ES-I3 (cell line): Measurements from ENCODE around the gene APLNR.

ENCODE experiments used
- H3K36me3 ChIP-seq: 2 replicates; pipeline ENCODE4 v1.6.1; 2013; ENCODE audit warnings: mild to moderate bottlenecking, low read length, control low read depth, moderate library complexity; ENCODE audit not compliant: insufficient read depth
- H3K4me1 ChIP-seq: 2 replicates; pipeline ENCODE4 v1.6.1; 2013; ENCODE audit warnings: mild to moderate bottlenecking, control low read depth, low read length; ENCODE audit not compliant: insufficient read depth
- H3K9ac ChIP-seq: 2 replicates; pipeline ENCODE4 v1.6.1; 2013; ENCODE audit warnings: low read depth, mild to moderate bottlenecking, low read length, moderate library complexity
- H3K9me3 ChIP-seq: 2 replicates; pipeline ENCODE4 v1.6.1; 2013; ENCODE audit warnings: mild to moderate bottlenecking, low read length, moderate library complexity; ENCODE audit not compliant: control insufficient read depth, insufficient read depth

Gene APLNR

DNA sequence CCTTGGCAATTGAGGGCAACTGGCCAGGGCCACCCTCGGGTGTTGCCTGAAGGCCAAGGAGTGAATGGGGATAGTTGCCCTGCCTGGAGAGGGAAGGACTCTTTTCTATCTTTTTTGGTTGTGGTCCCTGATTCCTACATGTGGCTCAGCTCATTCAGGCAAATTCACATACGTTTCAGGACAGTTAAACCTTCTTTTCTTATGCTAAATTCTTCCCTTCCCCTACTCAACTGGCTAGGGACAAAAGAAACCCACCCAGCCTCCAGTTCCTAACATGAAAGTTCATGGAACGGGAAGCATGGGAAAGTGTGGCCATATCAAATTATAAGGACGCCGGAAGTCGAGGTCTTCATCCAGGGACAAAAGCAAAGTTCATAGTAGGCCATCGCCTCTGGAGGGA is 26.3 kb upstream of the APLNR start:
- H3K9me3 ChIP-seq = peaks cover 11% of the 10 kb centered on the region
- H3K4me1 ChIP-seq = peaks cover 7% of the 10 kb centered on the region
- no peak overlapping the region for H3K9ac ChIP-seq
- H3K36me3 ChIP-seq = no peaks in the 10 kb centered on the region

DNA sequence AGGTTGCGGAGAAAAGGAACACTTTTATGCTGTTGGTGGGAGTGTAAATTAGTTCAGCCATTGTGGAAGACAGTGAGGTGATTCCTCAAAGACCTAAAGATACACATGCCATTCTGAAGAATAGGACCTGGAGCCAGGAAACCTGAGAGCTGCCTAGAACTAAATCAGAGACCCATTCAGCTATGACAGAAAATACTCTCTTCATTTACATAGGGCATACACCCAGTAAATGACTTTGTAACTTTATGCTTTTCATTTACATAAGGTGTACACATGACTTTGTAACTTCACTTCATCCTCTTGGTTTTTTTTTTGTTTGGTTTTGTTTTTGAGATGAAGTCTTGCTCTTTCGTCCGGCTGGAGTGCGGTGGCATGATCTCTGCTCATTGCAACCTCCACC is 25.1 kb upstream of the APLNR start:
- peaks cover 7% of the 10 kb centered on the region for H3K4me1 ChIP-seq
- H3K36me3 ChIP-seq = no peaks in the 10 kb centered on the region
- peaks cover 11% of the 10 kb centered on the region for H3K9me3 ChIP-seq
- no peak overlapping the region for H3K9ac ChIP-seq

DNA sequence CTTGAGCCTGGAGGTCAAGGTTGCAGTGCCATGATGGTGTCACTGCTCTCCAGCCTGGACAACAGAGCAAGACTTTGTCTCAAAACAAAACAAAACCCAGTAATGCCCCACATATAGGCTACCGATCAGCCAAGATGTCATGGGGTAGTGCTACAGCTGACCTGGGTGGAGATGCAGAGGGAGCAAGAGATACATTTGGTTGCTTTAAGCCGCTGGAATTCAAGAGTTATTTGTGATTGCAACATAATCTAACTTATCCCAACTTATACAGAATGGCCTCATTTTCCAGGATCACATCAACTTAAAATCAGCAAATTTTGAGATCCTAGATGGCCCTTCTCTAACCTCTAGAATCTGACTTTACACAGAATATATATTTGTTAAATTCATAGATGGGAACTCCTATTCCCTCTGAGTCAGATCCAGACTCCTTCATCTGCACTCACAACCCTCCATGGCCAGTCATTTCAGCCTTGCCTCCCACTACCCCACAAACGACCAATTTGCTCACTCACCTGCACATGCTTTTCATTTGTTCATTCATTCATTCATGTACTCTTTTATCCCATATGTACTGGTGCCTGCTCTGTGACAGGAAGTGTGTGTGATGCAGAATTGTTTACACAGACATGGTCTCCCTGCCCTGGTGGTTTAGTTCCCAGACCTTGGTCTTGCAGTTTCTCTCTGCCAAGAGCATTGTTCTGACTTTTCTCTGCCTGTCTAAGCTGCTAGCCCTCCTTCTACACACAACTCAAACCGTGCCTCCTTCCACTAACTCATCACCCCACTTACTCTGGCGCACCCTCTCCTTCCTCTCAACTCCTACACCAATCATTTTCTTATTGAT is 24.1 kb upstream of the APLNR start:
- Histone ChIP-seq H3K4me1 (peaks cover 7% of the 10 kb centered on the region), H3K36me3 (no peaks in the 10 kb centered on the region), H3K9ac (no peak overlapping the region), H3K9me3 (peaks cover 7% of the 10 kb centered on the region)

DNA sequence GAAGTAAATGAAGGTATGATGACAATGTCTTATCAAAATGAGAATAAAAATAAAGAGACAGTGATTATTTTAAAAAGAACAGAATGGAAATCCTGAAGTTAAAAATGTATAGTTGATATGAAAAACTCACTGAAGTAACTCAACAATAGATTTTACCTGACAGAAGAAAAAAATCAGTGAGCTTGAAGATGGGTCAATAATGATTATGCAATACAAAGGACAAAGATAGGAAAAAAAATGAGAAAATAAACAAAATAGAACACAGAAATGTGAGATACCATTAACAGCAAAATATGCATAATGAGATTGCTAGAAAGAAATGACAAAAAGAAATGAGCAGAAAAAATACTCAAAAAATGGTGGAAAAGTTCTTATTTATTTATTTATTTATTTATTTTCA is 19.1 kb upstream of the APLNR start:
- Histone ChIP-seq H3K9ac (no peak overlapping the region), H3K4me1 (no peaks in the 10 kb centered on the region), H3K36me3 (no peaks in the 10 kb centered on the region), H3K9me3 (no peaks in the 10 kb centered on the region)

DNA sequence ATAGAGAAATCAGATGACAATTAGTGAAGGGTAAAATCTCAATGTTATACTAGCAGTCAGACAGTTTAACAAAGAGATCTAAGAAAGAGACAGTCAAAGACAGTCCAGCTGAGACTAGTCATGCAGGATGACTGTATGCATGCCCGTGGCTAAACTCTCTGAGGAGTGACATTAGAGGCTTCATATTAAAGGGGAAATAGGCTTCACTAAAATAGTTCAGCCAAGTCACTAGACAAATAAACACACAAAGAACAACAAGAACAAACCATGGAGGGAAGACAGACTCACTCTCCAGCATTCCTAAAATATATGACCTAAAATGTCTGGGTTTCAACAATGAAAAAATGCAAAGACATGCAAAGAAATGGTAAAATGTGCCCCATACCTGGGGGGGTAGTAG is 18.6 kb upstream of the APLNR start:
- H3K4me1 ChIP-seq = no peaks in the 10 kb centered on the region
- H3K9ac ChIP-seq = no peak overlapping the region
- no peaks in the 10 kb centered on the region for H3K36me3 ChIP-seq
- H3K9me3 ChIP-seq = no peaks in the 10 kb centered on the region

DNA sequence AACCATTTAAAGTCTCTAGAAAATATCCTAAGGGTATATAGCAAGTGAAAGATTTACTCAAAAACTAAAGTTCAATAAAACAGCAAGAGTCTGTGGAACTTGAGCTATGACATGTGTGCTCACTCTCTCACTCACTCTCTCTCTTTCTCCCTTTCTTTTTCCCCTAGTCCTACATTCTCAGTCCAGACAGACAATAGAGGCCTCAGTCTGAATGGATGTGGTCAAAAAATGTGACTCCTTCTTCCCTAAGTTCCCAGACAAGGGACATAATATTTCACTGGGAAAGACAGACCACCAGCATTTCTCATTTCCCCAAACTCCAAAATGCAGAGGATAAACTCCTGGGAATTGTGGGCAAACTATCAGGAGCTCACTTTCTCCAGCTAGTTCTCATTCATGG is 17.6 kb upstream of the APLNR start:
- H3K9ac ChIP-seq = no peak overlapping the region
- H3K36me3 ChIP-seq = no peaks in the 10 kb centered on the region
- H3K4me1 ChIP-seq = no peaks in the 10 kb centered on the region
- no peaks in the 10 kb centered on the region for H3K9me3 ChIP-seq

DNA sequence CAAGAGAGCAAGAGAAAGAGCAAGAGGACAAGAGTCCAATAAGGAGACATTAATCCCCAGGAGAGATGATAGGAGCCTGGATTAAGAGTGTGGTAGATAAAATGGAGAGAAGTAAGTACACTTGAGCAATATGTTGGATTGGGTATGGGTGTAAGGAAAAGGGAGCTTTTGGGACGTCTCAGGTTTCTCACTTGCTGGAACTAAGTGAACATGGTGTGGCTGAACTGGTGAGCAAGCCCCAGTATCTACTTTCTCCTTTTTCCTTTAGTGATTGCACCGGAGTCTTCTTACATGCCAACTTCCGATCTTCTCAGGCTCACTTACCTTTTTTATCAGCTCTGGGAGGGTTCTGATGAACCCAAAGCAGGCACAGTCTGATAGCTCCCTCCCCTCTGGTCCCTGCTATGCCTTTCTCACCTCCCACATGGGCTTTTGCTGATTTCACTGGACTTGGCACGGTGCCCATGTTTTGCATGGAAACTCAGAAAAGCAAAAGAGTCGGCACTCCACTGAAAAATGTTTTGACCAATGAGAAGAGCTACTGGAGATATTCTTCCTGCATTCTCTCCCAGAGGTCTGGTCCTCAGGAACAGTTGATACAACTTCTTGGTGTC is 14.5 kb upstream of the APLNR start:
- no peak overlapping the region for H3K9ac ChIP-seq
- H3K4me1 ChIP-seq = no peaks in the 10 kb centered on the region
- H3K36me3 ChIP-seq = no peaks in the 10 kb centered on the region
- H3K9me3 ChIP-seq = no peaks in the 10 kb centered on the region

DNA sequence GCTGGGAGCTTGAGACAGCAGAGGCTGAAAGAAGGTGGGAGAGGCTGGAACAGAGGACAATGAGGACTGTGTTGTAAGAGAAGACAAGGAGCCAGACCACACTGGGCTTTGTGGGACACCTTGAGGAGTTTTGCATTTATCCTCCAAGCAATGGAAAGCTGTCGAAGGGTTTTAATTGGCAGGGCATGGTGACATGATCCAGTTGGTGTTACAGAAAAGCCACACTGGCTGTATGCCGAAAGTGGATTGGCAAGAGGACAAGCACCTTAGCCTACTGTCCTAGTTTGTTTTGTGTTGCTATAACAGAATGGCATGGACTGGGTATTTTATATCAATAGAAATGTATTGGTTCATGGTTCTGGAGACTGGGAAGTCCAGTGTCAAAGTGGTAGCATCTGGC is 14.0 kb upstream of the APLNR start:
- H3K36me3 ChIP-seq = no peaks in the 10 kb centered on the region
- H3K4me1 ChIP-seq = no peaks in the 10 kb centered on the region
- H3K9ac ChIP-seq = no peak overlapping the region
- H3K9me3 ChIP-seq = no peaks in the 10 kb centered on the region

DNA sequence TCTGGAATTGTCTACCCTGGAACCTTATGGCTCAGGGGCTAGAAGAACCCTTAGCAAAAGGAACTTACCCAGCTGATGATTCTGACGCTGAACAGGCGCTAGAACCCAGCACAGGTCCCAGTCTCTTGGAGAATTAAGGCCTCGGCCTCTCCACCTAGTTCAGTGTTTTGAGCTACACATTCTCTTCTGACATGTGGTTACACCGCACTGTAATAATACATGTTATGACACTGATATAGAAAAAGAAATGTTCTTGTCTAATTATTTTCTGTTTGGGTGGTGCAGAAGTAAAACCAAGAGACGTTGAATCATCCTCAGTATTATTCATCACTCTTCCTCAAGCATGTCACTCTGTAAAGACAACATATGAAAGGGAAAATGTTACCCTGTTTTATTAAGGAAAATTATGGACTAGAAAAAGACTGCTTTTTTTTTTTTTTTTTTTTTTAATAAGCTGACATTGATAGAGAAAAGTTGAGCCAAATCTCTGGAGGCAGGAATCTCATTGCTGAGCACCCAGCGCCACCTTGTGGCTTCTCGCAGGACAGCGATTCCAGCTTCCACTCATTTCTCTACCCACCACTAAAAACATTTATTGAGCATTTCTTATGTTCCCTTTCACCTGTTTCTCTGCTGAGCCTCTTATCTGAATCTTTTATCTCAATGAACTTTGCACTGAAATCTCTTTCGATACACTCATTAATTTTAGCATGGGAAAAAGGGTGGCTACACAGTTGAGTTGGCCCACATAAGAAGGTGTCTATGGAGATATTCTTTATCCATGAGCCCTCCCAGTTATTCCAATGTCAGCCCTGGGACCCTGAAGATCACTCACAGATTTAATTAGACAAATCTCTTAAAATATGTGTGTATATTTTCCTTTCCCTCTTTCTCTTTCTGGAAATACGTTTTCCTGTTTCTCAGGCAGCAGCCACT is 12.6 kb upstream of the APLNR start:
- no peaks in the 10 kb centered on the region for H3K4me1 ChIP-seq
- no peaks in the 10 kb centered on the region for H3K9me3 ChIP-seq
- H3K36me3 ChIP-seq = no peaks in the 10 kb centered on the region
- no peak overlapping the region for H3K9ac ChIP-seq

DNA sequence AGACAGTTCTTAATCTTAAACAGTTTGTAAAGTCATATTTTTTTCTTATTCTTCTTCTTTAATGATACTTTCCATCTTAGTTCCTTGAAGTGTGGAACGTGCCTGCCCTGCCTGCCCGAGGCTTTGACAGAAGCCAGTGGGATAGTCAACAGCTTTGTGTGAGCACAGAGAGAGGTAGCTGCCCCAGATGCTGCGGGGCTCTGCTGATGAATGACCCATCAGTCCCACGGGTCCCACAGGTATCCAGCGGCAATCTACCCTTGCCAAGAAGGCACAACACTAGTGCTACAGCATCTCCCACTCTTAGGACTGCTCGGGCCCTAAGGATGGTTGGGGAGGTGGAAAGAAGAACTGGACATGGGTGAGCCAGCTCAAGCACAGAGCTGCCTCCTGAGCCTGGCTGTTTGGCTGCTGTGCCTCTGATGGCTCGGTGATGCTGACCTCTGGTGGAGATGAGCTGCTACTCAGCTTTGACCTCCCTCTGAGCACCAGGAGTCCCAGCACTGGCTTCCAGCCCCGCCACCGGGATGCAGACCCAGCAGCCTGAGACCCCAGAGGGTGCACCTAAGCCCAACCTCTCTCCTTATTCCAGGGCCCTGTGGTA is 11.8 kb upstream of the APLNR start:
- no peaks in the 10 kb centered on the region for H3K36me3 ChIP-seq
- no peaks in the 10 kb centered on the region for H3K4me1 ChIP-seq
- no peak overlapping the region for H3K9ac ChIP-seq
- no peaks in the 10 kb centered on the region for H3K9me3 ChIP-seq

DNA sequence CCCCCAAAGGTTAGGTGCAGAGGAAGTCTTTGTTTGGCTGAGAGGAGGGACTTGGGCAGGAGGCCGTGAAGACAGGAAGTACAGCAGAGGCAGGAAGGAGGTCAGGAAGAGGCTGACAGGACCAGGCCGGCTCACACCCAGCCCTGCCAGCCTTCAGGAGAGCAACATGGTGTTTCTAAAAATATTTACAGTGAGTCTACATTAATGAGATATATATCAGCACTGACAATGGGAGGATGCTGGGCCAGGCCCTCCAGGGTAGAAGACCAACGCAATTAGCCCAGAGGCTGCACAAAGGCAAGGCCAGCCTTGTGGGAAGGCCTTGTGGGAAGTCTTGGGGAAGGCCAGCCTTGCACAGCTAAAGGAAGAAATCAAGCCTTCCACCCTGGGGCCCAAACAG is 7.9 kb upstream of the APLNR start:
- no peak overlapping the region for H3K9ac ChIP-seq
- peaks cover 8% of the 10 kb centered on the region for H3K4me1 ChIP-seq
- H3K36me3 ChIP-seq = no peaks in the 10 kb centered on the region
- no peaks in the 10 kb centered on the region for H3K9me3 ChIP-seq

DNA sequence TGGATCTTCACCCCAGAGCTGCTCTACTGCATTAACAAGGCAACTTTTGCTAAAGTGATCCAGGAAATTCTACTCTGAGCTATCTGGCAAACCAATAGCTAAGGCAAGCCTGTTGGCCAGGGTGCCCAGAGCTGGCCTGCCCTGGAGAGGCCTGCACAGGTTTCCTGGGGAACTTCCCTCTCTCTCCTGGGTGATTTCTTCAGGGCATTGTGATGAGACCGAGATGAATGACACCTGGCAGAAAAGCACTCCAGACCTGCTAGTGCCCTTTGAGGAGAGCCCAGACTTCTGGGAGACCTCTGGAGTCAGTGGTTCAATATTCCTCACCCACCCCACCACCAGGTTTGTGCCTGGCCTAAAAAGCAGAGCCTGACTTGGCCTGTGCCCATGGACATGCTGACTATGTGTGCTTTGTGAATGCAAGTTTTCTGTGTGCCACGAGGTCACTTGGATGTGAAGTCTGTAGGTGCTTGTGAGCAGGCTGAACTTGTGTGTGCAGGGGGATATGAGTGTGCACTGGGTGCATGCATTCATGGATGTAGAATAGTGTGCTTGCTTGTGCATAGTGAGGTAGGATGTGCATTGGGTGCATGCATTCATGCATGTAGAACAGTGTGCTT is 4.4 kb upstream of the APLNR start:
- H3K4me1 ChIP-seq = peaks cover 17% of the 10 kb centered on the region
- no peaks in the 10 kb centered on the region for H3K36me3 ChIP-seq
- no peaks in the 10 kb centered on the region for H3K9me3 ChIP-seq
- H3K9ac ChIP-seq = no peak overlapping the region

DNA sequence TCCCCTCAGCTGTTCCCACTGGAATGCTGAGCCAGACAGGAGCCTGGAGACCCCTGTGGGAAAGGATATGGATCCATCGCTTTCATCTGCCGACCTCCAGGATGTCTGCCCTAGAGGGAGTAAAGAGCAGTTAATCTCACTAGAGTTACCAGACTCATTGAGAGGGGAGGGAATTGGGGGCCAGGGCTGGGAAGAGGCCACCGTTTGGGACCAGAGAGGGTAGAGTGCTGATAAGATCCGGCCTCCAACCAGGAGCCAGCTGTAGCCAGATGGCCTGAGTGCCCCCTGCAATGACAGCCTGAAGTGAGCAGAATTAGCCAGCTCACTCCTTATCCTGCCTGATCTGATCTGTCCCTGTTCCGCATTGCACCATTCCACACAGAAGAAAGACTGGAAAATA is 3.7 kb upstream of the APLNR start:
- H3K9ac ChIP-seq = no peak overlapping the region
- H3K4me1 ChIP-seq = peaks cover 17% of the 10 kb centered on the region
- no peaks in the 10 kb centered on the region for H3K36me3 ChIP-seq
- no peaks in the 10 kb centered on the region for H3K9me3 ChIP-seq

DNA sequence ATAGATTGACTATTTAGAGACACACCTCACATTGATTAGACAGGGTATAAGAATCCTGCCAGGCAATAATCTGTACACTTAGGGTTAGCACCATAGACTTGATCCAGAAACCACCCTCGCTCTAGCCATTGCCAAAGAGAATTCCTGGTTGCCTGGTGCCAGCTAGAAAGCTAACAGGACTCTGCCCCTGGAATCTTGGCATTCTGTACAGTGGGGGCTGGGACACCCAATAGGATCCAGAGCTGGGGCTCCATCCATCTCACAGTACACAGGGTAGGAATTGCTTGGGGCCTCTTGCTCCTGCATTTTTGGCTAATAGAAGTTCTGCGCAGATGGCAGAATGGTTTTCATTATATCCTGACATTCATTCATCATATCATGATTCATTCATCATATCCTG is 3.0 kb upstream of the APLNR start:
- no peaks in the 10 kb centered on the region for H3K36me3 ChIP-seq
- H3K4me1 ChIP-seq = peaks cover 17% of the 10 kb centered on the region
- no peak overlapping the region for H3K9ac ChIP-seq

More for the DNA sequence above, 3.0 kb upstream of the APLNR start:
- no peaks in the 10 kb centered on the region for H3K9me3 ChIP-seq
